Measurements from ENCODE around the gene SLC25A21.

SLC25A21 gene

DNA sequence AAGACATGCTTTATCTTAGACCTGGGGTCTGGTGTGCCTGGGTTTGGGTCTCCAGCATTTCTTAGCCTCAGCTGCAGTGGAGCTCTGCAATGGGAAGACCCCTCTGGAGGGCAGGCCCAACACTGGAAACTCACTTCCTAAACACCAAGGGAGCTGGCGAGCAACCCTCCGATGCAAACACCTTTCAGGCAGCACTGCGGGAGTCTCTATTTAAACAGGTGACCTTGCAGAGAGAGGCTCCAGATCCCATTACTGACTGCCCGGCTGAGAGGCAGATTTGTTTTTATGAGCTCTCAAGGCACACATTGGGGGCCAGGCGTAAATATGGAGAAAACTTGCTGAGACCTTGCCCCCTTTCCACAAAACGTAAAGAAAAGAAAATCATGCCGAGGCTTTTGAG lies 315.3 kb downstream of the SLC25A21 start:
- POLR2A ChIA-PET, result no interaction called here
- CTCF ChIA-PET, result no interaction called here
- H3K4me3 ChIP-seq (ENCODE audit: low read depth, low read length), result no peak overlapping the region
- TF ChIP-seq, protein P1, sequence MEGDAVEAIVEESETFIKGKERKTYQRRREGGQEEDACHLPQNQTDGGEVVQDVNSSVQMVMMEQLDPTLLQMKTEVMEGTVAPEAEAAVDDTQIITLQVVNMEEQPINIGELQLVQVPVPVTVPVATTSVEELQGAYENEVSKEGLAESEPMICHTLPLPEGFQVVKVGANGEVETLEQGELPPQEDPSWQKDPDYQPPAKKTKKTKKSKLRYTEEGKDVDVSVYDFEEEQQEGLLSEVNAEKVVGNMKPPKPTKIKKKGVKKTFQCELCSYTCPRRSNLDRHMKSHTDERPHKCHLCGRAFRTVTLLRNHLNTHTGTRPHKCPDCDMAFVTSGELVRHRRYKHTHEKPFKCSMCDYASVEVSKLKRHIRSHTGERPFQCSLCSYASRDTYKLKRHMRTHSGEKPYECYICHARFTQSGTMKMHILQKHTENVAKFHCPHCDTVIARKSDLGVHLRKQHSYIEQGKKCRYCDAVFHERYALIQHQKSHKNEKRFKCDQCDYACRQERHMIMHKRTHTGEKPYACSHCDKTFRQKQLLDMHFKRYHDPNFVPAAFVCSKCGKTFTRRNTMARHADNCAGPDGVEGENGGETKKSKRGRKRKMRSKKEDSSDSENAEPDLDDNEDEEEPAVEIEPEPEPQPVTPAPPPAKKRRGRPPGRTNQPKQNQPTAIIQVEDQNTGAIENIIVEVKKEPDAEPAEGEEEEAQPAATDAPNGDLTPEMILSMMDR (IDR thresholded peaks at IDR 0.05; ENCODE audit: insufficient read depth, low read length, missing control alignments), result no peak
- no peak for DNase-seq (ENCODE audit: low read depth, low spot score)

DNA sequence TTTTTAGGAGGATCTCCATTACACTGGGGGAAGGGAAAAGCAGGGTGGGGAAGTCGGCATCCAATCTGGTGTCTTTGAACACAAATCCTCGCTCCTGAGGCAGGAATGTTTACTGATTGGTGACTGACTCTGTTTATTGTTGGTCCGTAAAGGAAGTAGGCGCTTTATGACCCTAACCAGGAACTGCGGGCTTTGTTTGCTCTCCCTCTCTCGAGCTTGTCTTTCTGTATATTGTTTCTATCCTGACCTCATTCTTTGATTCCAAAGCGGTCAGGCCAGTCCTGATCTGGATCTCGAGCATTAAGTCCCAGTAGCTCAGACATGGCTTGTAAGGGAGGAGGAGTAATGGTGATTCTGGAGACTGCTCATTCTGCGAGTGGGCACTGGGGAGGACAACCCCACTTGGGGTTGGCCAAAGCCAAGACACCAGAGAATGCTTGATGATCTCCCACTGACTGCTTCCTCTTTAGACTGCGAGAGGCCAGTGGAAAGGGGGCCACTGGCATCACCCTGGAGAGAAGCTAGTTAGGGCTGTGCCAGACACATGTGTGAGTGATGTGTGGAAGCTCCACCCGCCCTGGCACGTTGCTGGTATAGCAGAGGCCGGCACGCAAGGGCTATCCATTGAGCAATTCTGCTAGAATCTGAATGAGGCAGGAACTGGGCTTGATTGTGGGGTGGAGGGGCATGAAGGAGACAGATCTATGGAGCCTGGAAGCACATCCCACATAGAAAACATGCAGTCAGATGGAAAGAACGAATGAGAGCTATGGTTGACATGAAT lies 316.1 kb downstream of the SLC25A21 start:
- POLR2A ChIA-PET, result no interaction called here
- CTCF ChIA-PET, result no interaction called here
- DNase-seq (ENCODE audit: low read depth, low spot score), result no peak
- no peak overlapping the region for H3K4me3 ChIP-seq (ENCODE audit: low read depth, low read length)
- TF ChIP-seq, protein P1 (IDR thresholded peaks at IDR 0.05; ENCODE audit: insufficient read depth, low read length, missing control alignments), result no peak

DNA sequence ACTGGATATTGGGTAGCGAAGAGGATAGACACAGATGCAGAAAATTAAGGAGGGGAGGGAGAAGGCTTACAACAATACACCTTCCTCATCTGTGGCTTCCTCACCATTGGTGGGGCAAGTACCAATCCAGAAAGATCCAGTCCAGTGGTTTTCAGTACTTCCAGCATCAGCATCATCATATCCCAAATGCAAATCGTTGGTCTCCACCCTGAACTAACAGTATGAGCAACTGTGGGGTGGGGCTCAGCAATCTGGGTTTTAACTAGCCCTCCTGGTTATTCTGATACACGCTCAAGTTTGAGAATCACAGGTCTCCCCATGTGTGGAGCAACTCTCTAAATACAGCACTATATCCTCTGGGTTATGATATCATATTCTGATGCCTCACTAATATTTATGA lies 317.0 kb downstream of the SLC25A21 start:
- CTCF ChIA-PET, result no interaction called here
- TF ChIP-seq, protein P1 (IDR thresholded peaks at IDR 0.05; ENCODE audit: insufficient read depth, low read length, missing control alignments), result no peak

DNA sequence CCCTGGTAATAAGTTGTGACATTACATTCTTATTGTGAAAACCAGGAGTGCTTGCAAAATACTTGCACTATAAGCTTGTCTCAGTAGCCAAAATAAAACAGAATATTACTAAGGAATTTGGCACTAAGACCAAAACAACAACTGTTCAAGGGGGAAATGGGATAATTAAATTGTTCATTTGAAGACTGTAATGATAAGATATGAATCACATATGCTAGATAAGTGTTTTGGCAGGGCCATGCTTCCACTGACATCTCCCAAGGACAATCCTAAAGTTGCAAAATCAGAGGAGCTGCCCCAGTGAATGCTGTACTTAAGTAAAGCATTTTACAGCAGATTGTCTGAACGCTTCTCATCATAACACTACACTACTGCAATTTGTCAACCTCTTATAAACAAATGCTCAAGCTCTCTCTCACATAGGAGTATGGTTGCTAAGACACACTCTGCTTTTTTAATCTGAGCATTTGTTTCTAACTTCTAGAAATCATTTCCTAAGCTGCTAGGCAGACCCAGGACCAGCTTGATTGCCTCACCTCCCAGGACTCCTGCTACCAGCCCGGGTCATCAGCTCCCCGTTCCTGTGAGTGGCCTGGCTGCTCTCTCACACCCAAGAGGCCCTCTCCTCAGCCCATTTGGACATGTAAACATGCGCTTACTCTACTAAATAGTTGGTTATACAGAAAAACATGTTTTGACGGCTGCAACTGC lies 319.3 kb downstream of the SLC25A21 start:
- DNase-seq (ENCODE audit: low read depth, low spot score), result no peak
- no peak overlapping the region for H3K4me3 ChIP-seq (ENCODE audit: low read depth, low read length)
- CTCF ChIA-PET, result interaction anchor here (1.8 kb wide), 1 partner anchor 10 kb away, joined by 4 read pairs; no protein-coding TSS in a partner anchor
- POLR2A ChIA-PET, result no interaction called here
- TF ChIP-seq, protein P1 (IDR thresholded peaks at IDR 0.05; ENCODE audit: insufficient read depth, low read length, missing control alignments), result no peak

More for the DNA sequence above, 317.0 kb downstream of the SLC25A21 start:
- H3K4me3 ChIP-seq (ENCODE audit: low read depth, low read length), result no peak overlapping the region
- POLR2A ChIA-PET, result no interaction called here
- no peak for DNase-seq (ENCODE audit: low read depth, low spot score)

DNA sequence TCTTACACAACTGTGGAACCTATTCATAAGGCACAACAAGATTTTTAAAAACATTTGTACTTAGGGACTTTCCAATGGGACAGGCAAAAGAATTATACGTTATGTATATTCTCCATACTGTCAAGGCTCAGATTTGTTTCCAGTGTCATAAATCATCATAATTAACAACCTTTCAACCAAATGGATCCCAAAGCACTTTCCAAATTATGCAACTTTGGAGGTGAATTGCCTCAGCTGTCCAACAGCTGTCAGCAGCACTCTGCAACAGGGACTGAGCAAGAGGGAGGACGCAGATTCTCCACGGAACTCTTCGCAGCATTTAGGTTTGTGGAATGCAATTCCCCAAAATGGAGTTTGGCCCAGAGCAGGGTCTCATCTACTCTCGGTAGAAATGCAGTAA lies 324.2 kb downstream of the SLC25A21 start:
- TF ChIP-seq, protein P1 (IDR thresholded peaks at IDR 0.05; ENCODE audit: insufficient read depth, low read length, missing control alignments), result no peak
- DNase-seq (ENCODE audit: low read depth, low spot score), result no peak
- CTCF ChIA-PET, result no interaction called here
- POLR2A ChIA-PET, result no interaction called here
- H3K4me3 ChIP-seq (ENCODE audit: low read depth, low read length), result no peak overlapping the region

DNA sequence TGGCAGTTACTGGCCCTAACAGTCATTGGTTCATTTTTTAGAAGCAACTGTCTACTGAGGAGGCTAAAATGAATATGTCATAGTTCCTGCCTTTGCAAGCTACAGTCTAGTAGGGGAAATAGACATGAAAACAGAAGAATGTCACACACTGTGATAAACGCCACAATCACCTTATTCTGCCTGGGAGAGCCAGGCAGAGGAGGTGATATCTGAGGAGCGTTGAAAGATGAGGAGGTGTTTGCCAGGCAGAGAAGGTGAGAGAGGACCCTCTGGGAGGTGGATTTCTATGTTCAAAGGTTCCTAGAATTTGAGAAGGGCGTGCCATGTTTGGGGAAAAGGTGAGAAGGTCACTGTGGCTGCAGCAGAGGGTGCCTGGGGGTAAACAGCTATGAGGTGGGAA lies 325.0 kb downstream of the SLC25A21 start:
- TF ChIP-seq, protein P1 (IDR thresholded peaks at IDR 0.05; ENCODE audit: insufficient read depth, low read length, missing control alignments), result no peak
- ChIA-PET CTCF (no interaction called here), POLR2A (no interaction called here)
- no peak overlapping the region for H3K4me3 ChIP-seq (ENCODE audit: low read depth, low read length)
- DNase-seq (ENCODE audit: low read depth, low spot score), result no peak
